GM18868 (cell line): Measurements from ENCODE around the gene SUSD3.
A peak's percentile ranks its signal among the peaks of the same experiment; 100 is the strongest.

ENCODE experiments used
- ATAC-seq: cut with Tn5 transposase; IDR thresholded peaks from one replicate; pipeline ENCODE4 v1.9.1; 2021; ENCODE audit warnings: mild to moderate bottlenecking, moderate library complexity; ENCODE audit not compliant: unreplicated experiment

Gene SUSD3

GRCh38 chr9:93121316-93122241 lies 63.1 kb downstream of the SUSD3 start:
- ATAC-seq = no peak

- ATAC-seq = no peak
These were observed 64.3 kb downstream of the SUSD3 start for GRCh38 chr9:93122721-93123221.

GRCh38 chr9:93123561-93124283 lies 65.2 kb downstream of the SUSD3 start:
- ATAC-seq = no peak

GRCh38 chr9:93124793-93125192 lies 66.3 kb downstream of the SUSD3 start:
- ATAC-seq = no peak

GRCh38 chr9:93125331-93125894 lies 66.9 kb downstream of the SUSD3 start:
- no peak for ATAC-seq

GRCh38 chr9:93126151-93126781 lies 67.8 kb downstream of the SUSD3 start:
- no peak for ATAC-seq

DNA sequence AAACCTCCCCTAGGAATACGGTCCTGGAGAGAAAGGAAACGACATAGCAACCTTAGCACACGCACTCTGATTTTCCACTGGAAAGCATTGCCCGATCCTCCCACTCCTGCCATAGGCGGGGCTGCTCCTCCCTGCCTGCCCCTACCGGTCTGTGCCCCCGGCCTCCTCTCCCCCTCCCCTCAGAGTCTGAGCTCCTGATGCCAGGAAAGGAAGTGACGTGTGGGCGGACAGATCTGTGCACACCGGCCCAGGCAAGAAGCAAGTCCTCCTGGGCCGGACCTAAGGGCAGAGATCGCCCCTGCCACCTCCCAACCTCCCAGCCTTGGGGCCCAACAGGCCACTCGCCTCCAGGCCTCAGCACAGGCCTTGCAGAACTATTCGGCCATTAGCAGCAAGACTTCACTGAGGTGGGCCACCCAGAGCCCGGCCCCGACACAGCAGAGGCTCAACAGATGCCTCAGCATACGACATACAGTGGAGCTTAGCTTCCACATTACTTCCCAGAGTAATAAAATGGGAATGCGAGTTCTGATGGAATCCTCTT lies 68.4 kb downstream of the SUSD3 start:
- ATAC-seq = no peak

- no peak for ATAC-seq
These were observed 69.0 kb downstream of the SUSD3 start for GRCh38 chr9:93127395-93127911.

DNA sequence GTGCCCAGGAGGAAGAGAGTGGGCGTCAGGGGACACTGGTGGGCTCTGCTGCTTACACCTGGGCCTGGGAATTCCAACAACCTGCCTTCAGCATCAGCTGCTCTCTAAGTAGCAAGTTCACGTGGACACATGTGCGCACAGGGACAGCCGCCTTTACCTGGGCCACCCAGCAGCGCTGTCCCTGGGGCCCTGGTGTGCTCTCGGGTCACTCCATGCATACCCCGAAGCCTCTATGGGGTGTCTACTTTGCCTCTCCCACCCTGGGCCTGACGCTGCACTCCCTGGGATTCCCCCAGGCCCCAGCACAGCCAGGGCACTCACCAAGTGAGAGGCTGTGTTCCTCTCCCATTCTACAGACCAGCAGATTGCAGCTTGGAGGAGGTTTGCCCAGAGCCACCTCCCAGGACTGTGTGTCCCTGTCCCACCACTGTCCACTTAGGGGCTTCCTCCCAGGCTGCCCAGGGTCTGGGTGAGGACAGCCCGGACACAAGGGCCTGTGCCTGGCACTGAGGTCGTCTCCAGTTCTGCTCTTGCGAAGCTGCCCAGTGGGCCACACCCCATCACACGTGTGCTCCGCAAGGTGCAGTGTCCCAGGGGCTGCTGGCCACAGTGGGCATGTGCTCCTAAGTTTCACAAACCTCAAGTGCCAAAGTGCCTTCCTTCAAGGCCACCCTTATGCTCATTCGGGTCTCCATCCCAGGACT lies 69.7 kb downstream of the SUSD3 start:
- no peak for ATAC-seq

DNA sequence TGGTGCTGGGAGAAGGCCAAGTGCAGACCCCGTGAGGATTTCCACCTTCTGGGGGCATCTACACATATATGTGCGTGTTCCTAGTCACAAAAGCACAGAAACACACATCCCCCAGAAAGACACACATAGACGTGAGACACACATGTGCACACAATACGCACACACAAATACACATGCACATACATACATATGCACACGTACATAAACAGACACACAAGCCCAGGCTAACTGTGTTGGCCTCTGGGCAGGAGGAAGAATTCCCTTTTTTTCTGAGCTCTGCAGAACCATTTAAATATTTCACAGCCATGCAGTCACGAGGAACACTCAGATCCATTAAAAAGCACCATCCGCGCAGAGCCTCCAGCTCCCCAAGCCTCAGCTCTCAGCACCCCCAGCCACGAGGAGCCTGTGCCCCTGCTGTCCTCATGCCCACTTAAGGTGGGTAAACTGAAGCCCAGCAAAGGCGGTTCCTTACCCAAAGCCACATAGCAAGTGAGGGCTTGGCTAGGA lies 70.3 kb downstream of the SUSD3 start:
- ATAC-seq = no peak

DNA sequence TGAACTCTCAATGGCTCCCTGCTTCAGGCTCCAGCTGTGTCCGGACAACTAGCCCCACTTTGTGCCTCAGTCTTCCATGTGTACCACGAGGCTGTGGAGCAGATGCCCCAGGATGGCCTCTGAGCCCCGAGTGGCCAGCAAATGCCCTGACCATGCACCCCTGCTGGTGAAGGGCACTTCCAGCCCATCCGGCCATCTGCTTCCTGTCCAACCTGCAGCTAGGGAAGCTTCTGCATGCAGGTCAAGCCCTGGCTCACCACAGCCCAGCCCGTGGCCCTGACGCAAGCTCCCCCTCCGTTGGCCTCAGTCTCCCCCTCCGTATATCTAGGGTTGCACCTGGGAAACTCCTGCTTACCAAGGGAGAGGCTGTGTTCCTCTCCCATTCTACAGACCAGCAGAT lies 70.8 kb downstream of the SUSD3 start:
- ATAC-seq = no peak

- ATAC-seq = no peak
These were observed 71.4 kb downstream of the SUSD3 start for GRCh38 chr9:93129691-93130500.

DNA sequence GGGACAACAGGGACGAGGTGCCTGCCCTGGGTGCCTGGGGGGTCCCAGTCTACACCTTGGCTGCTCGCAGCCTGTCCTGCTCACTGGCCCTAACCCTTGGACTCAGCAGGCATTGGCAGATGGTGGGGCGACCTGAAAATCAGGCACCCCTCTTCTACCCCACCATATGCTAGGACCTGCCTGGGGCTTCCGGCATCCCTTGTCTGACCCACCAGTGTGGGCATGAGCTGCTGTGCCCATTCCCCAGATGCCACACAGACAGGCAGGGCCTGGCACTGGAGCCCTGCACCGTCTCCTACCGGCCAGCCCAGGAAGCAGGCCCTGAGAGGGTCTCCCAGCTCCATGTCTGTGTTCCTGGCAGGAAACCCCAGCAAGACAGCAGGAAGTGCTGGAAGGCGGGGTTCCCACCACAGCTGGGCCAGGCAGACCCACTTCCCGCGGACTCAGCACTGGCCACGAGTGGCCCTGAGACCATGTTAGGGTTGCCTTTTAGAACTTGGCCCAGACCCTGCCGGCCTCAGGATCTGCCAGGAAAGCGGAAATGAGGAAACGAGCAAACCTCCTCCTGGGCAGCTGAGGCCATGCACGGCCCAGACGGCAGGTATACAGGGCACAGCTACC lies 72.5 kb downstream of the SUSD3 start:
- ATAC-seq = no peak

- no peak for ATAC-seq
These were observed 73.2 kb downstream of the SUSD3 start for GRCh38 chr9:93131599-93132286.

DNA sequence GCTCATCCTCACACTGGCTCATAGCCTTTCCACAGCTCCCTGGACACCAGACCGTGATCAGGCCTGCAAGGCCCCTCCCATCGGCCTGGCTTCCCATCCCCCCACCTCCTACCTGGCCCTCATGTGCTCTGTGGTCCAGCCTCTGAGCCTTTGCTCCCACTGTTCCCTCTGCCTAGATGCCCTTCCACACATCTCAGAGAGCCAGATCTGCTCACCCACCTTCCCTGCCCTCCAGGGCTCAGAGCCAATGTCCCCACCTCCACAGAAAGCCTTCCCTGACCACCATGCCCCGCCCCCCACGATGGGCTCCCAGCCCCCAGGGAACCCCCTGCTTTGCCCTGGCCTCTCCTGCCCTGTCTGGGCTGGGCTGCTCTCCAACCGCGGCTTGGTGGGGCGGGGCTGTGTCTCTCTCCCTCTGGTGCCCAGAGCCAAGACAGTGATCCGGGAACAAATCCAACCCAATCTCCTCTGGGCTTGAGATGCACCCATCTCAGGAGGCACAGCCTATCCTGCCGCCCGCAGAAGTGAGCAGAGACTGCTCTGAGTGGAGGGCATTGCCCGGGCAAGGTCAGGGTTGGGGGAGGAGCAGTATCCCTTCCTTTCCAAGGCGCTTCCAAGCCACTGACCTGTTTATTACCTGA lies 73.9 kb downstream of the SUSD3 start:
- no peak for ATAC-seq

DNA sequence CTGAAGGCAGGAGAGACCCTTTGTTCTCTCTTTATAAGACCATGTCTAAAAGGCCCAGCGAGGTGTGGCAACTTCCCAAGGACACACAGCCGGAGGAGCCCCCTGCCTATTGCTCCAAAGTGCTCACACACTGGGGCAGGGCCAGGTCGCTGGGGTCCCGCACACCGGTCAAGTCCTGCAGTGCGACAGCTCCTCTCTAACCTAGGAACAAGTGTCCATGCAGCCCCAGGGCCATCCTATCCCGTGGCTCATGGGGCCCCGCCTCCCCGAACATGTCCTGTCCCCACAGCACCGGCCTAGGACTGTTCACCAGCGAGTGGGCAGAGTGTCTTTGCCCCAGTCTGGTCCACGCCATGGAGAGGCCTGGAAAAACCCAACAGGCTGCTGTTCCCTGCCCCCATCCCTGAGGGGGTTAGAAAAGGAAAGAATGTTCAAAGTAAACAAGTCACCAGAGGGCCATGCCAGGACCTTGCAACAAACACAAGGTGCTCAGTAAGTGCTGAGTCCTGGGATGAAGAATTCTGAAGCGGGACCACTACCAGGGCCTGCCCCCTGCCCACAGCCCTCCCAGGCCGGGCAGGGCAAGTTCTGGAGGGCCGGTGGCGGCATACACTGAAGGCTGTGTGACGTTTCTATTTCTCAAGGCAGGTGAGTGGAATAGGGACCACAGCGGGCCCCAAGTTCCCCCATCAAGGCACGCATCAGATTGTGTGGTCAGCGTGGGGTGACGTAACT lies 74.6 kb downstream of the SUSD3 start:
- peak; percentile 37 for ATAC-seq

GRCh38 chr9:93133681-93134014 lies 75.1 kb downstream of the SUSD3 start:
- no peak for ATAC-seq
